HepG2 (cell line): ENCODE results near the gene ELF2. TPM values are rescaled to one million over a fixed set of nuclear protein-coding genes. Genes with fewer than 3 reads are reported as not detected.

ENCODE experiments used
- ATAC-seq: fragments of 200-7000 bp; cut with Tn5 transposase; 3 replicates; pipeline ENCODE4 v1.9.1; 2020; ENCODE audit warnings: mild to moderate bottlenecking, moderate library complexity
- BruUV-seq: library from RNA; stranded (reverse); fragments of 400-500 nt; replicated peaks from 2 replicates; lab custom pipeline; 2021; lab: Mats Ljungman, UMichigan
- CTCF ChIA-PET: fragments of 300-600 bp; formaldehyde crosslinking; extraction: SDS; loops from one replicate; lab custom pipeline; 2021; ENCODE audit warnings: low total read pairs, inconsistent platforms, low intra/inter-chr PET ratio; lab: Yijun Ruan, JAX
- POLR2A ChIA-PET: fragments of 350-600 bp; sonication (Branson Sonifier 250); formaldehyde crosslinking; loops from one replicate; lab custom pipeline; 2020; ENCODE audit warnings: antibody characterized with exemption, inconsistent platforms; lab: Yijun Ruan, JAX
- DNase-seq: peaks from one replicate; pipeline ENCODE4 v3.0.0-alpha.2; 2015; ENCODE audit warnings: low spot score
- FAIRE-seq: peaks from 3 replicates; lab custom pipeline; 2011; peaks lifted over from hg19 to GRCh38; lab: Jason Lieb, UNC
- H2AFZ ChIP-seq: one replicate; pipeline ENCODE4 v1.6.1; 2011; ENCODE audit warnings: low read length, inconsistent platforms
- H3K27ac ChIP-seq: fragments of 300-600 bp; 3 replicates; pipeline ENCODE4 v1.8.0; 2011; ENCODE audit warnings: mixed run types, mild to moderate bottlenecking, mixed read lengths, low read length, inconsistent platforms; ENCODE audit not compliant: insufficient read depth; ENCODE audit errors: extremely low read length
- H3K27me3 ChIP-seq, 2 experiments: fragments of 200-600 bp in 1 of 2; 2 replicates in 1 of 2; 3 replicates in 1 of 2; pipeline versions ENCODE4 v1.6.0 to v1.8.0; 2011; ENCODE audit warnings: low read length in 2 of 2, mild to moderate bottlenecking in 2 of 2, moderate library complexity in 2 of 2, inconsistent platforms in 1 of 2; ENCODE audit not compliant: insufficient read depth in 2 of 2, control insufficient read depth in 1 of 2
- H3K36me3 ChIP-seq, 2 experiments: fragments of 200-600 bp in 1 of 2; replicated peaks in 1 of 2; 2 replicates in 1 of 2; 3 replicates in 1 of 2; pipeline versions ENCODE4 v1.5.1 to v1.8.0; 2011; ENCODE audit warnings: low read length in 2 of 2, inconsistent platforms in 1 of 2; ENCODE audit not compliant: insufficient read depth in 2 of 2, control insufficient read depth in 1 of 2
- H3K4me1 ChIP-seq: 2 replicates; pipeline ENCODE4 v1.5.1; 2012; ENCODE audit warnings: low read length, inconsistent platforms; ENCODE audit not compliant: insufficient read depth
- H3K4me2 ChIP-seq: 2 replicates; pipeline ENCODE4 v1.6.0; 2011; ENCODE audit warnings: low read depth, low read length, inconsistent platforms
- H3K4me3 ChIP-seq, 3 experiments: fragments of 200-600 bp in 1 of 3; sonication (generic), shearing (Covaris generic) in 1 of 3; replicated peaks in 1 of 3; 2 replicates each; pipeline ENCODE4 v1.5.1; 2011 to 2016; ENCODE audit warnings: low read length in 3 of 3, inconsistent platforms in 2 of 3, low read depth in 2 of 3, mild to moderate bottlenecking in 2 of 3, control low read depth in 1 of 3, mixed read lengths in 1 of 3; ENCODE audit not compliant: insufficient read depth in 1 of 3
- H3K79me2 ChIP-seq: one replicate; pipeline ENCODE4 v1.6.1; 2011; ENCODE audit warnings: low read length, inconsistent platforms; ENCODE audit not compliant: insufficient read depth
- H3K9ac ChIP-seq: 2 replicates; pipeline ENCODE4 v1.6.0; 2011; ENCODE audit warnings: mild to moderate bottlenecking, low read depth, low read length, inconsistent platforms; ENCODE audit not compliant: insufficient read depth
- H3K9me3 ChIP-seq: 2 replicates; pipeline ENCODE4 v1.5.1; 2012; ENCODE audit warnings: mild to moderate bottlenecking, low read length
- H4K20me1 ChIP-seq: 2 replicates; pipeline ENCODE4 v1.6.0; 2011; ENCODE audit warnings: inconsistent platforms, mild to moderate bottlenecking, low read length, moderate library complexity; ENCODE audit not compliant: insufficient read depth
- AGO2 ChIP-seq: fragments of 200-400 bp; formaldehyde crosslinking; optimal IDR thresholded peaks from 2 replicates; pipeline ENCODE3; 2017; ENCODE audit warnings: mild to moderate bottlenecking, low read depth, low read length, moderate library complexity
- KLF15 ChIP-seq: sonication (generic); formaldehyde crosslinking; IDR thresholded peaks from 2 replicates; pipeline ENCODE4 v1.8.1; 2023; ENCODE audit warnings: borderline replicate concordance, mild to moderate bottlenecking, inconsistent platforms, missing genetic modification reagents, mixed read lengths
- MIER2 ChIP-seq: IDR thresholded peaks from 2 replicates; pipeline ENCODE4 v1.6.1; 2016; ENCODE audit warnings: missing biosample characterization, missing genetic modification reagents
- MIXL1 ChIP-seq: IDR thresholded peaks from 2 replicates; pipeline ENCODE4 v1.6.1; 2016
- NCOA1 ChIP-seq: sonication (generic); formaldehyde crosslinking; IDR thresholded peaks from 2 replicates; pipeline ENCODE4 v1.9.0; 2021; ENCODE audit warnings: missing genetic modification reagents
- NR2F1 ChIP-seq, 2 experiments: fragments of 450-650 bp in 1 of 2; formaldehyde crosslinking in 1 of 2; IDR thresholded peaks; 2 replicates each; pipeline versions ENCODE4 v1.5.0 to v1.6.1; 2016 to 2020; ENCODE audit warnings: mild to moderate bottlenecking in 1 of 2, missing compliant biosample characterization in 1 of 2, missing genetic modification reagents in 1 of 2, moderate library complexity in 1 of 2
- TMF1 ChIP-seq: sonication (generic); formaldehyde crosslinking; IDR thresholded peaks from 2 replicates; pipeline ENCODE4 v1.8.1; 2022; ENCODE audit warnings: low read depth, missing genetic modification reagents
- ZFY ChIP-seq: sonication (generic); formaldehyde crosslinking; IDR thresholded peaks from 2 replicates; pipeline ENCODE4 v1.4.0; 2020; ENCODE audit warnings: missing genetic modification reagents
- ZKSCAN5 ChIP-seq: sonication (generic); formaldehyde crosslinking; IDR thresholded peaks from 2 replicates; pipeline ENCODE4 v1.5.1; 2020; ENCODE audit warnings: mild to moderate bottlenecking, missing genetic modification reagents
- ZKSCAN8 ChIP-seq: IDR thresholded peaks from 2 replicates; pipeline ENCODE4 v1.6.1; 2016; ENCODE audit warnings: borderline replicate concordance, missing genetic modification reagents, missing compliant biosample characterization
- ZNF234 ChIP-seq: sonication (generic); formaldehyde crosslinking; conservative IDR thresholded peaks from 2 replicates; pipeline ENCODE4 v1.5.1; 2020; ENCODE audit warnings: mild to moderate bottlenecking, missing genetic modification reagents
- ZNF260 ChIP-seq: sonication (generic); formaldehyde crosslinking; IDR thresholded peaks from 2 replicates; pipeline ENCODE4 v1.4.0; 2020; ENCODE audit warnings: missing genetic modification reagents, low read depth, mild to moderate bottlenecking, borderline replicate concordance
- ZNF263 ChIP-seq: sonication (generic); formaldehyde crosslinking; IDR thresholded peaks from 2 replicates; pipeline ENCODE4 v1.4.0; 2020; ENCODE audit warnings: missing genetic modification reagents
- ZNF383 ChIP-seq: sonication (generic); formaldehyde crosslinking; IDR thresholded peaks from 2 replicates; pipeline ENCODE4 v1.4.0; 2020; ENCODE audit warnings: missing genetic modification reagents, mild to moderate bottlenecking, borderline replicate concordance
- WGBS: methylation state at CpG from one replicate; pipeline ENCODE4 v1.1.6; 2017; ENCODE audit warnings: low lambda C conversion rate; 5-methylcytosine and 5-hydroxymethylcytosine counted together
- in situ Hi-C: cut with HindIII; loops from 2 replicates; pipeline ENCODE4 v1.10.0; 2017; ENCODE audit warnings: low pct_unique_long_range_greater_than_20kb; ENCODE audit not compliant: extremely low pct_ligation_motif_present
- intact Hi-C: fragments of 100-400 bp; cut with micrococcal nuclease; formaldehyde crosslinking; loops from one replicate; pipeline ENCODE4 v1.10.0; 2022; ENCODE audit not compliant: unreplicated experiment
- polyA plus RNA-seq, 8 experiments: library from polyadenylated mRNA; depleted of rRNA in 3 of 8; stranded (reverse) in 7 of 8; unstranded in 1 of 8; fragments of >200 nt; fragmentation: Illumina TruSeq in 4 of 8; extraction: Trizol in 4 of 8; gene quantifications; 2 replicates each; pipeline versions ENCODE4 v1.2.1 to v1.2.3, GENCODE V29; 2011 to 2016; ENCODE audit warnings: low read depth in 4 of 8, missing spikeins in 1 of 8, mixed read lengths in 1 of 8; ENCODE audit not compliant: insufficient read depth in 1 of 8
- total RNA-seq, 5 experiments: library from RNA; depleted of rRNA; stranded (reverse); fragments of >200 nt; fragmentation: Illumina TruSeq; extraction: Trizol; gene quantifications; 2 replicates each; pipeline ENCODE4 v1.2.3, GENCODE V29; 2016; ENCODE audit warnings: low read depth in 1 of 5
- TF ChIP-seq, protein P1 (sequence below): sonication (generic); formaldehyde crosslinking; IDR thresholded peaks from 2 replicates; pipeline ENCODE4 v1.4.0; 2020; ENCODE audit warnings: missing genetic modification reagents, mild to moderate bottlenecking, borderline replicate concordance
- TF ChIP-seq, protein P2 (sequence below): sonication (generic); formaldehyde crosslinking; IDR thresholded peaks from 2 replicates; pipeline ENCODE4 v1.8.1; 2022; ENCODE audit warnings: mild to moderate bottlenecking, missing genetic modification reagents
- TF ChIP-seq, protein P3 (sequence below): IDR thresholded peaks from 2 replicates; pipeline ENCODE4 v1.6.1; 2016; ENCODE audit warnings: mild to moderate bottlenecking

The ELF2 gene
- total and polyA plus RNA-seq, 2 of the 13 experiments (the other 11 are each of a cell fraction or from before 2014, with no cell fraction given) = 28.6 to 35.4 TPM

DNA sequence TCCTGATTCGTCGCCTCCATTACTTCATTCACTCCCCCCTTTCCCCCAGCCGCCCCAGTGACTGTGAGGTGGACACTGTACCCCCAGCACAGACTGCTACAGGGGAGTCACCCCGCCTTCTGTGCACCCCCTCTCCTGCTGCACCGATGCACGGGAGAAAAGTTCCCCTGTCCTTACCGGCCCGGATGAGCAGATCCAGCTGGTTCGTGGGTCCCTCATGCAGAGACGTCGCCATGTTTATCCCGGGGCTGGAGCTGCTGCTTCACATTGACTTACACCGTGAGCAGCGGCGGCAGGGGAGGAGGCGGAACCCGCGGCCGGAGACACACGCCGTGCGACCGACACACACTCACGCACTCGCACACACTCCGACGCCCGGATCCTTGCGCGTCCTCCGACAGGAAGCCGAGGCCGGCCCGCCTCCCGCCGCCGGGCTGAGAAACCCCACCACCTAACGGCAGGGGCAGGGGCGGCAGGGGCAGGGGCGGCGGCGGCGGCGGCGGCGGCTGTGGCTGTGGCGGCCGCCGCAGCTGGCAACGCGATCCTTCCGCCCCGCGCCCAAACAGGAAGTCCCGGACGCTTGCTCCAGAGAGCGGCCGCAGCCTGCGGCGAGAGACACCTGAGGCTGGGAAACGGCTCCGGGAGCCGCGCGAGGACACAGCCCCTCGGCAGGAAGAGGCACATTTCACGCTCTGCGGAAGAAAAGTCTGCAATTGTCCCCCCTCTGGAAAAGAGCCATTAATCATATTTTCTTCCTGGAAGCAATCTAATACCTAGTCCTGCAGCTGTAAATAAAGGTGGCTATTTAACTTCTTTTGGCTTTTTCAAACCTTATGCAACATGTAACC is 92.8 kb downstream of the ELF2 start:
- Histone ChIP-seq H3K9ac (peak overlapping the region; percentile 87), H3K27ac (peak overlapping the region; percentile 94), H3K4me3 (peak overlapping the region; percentile 69 to 95 (median 71)), H3K4me1 (peaks cover 34% of the 10 kb centered on the region), H3K27me3 (no peaks in the 10 kb centered on the region; a peak in 1 of 5 replicates), H3K9me3 (no peaks in the 10 kb centered on the region), H2AFZ (peak overlapping the region; percentile 95), H3K36me3 (no peaks in the 10 kb centered on the region), H3K4me2 (peak overlapping the region; percentile 95), H3K79me2 (peaks cover 39% of the 10 kb centered on the region), H4K20me1 (peaks cover 21% of the 10 kb centered on the region)
- ATAC-seq = peak; percentile 79
- intact Hi-C loops = loop anchor here (5.0 kb wide), 4 partner anchors 52 to 528 kb away; partner anchors contain the start of genes ELF2, NAA15 and NDUFC1
- in situ Hi-C loops = loop anchor here (5.0 to 10.0 kb wide), 2 partner anchors 52 to 221 kb away; partner anchors contain the start of genes NAA15 and NDUFC1
- FAIRE-seq = no peak
- WGBS = 0% methylated on average over 6 of the region's 68 CpGs
- BruUV-seq = no TSS peak
- ChIA-PET POLR2A (interaction anchor here (1.1 to 1.9 kb wide), 4 partner anchors 69 to 217 kb away, joined by 4 to 9 read pairs (median 6); partner anchors contain the start of genes ELF2, NAA15 and NOCT), CTCF (no interaction called here)
- DNase-seq = peak; percentile 89
- no peak for TF ChIP-seq ZKSCAN8 (CRISPR knock-in tag)
- TF ChIP-seq, protein P1, sequence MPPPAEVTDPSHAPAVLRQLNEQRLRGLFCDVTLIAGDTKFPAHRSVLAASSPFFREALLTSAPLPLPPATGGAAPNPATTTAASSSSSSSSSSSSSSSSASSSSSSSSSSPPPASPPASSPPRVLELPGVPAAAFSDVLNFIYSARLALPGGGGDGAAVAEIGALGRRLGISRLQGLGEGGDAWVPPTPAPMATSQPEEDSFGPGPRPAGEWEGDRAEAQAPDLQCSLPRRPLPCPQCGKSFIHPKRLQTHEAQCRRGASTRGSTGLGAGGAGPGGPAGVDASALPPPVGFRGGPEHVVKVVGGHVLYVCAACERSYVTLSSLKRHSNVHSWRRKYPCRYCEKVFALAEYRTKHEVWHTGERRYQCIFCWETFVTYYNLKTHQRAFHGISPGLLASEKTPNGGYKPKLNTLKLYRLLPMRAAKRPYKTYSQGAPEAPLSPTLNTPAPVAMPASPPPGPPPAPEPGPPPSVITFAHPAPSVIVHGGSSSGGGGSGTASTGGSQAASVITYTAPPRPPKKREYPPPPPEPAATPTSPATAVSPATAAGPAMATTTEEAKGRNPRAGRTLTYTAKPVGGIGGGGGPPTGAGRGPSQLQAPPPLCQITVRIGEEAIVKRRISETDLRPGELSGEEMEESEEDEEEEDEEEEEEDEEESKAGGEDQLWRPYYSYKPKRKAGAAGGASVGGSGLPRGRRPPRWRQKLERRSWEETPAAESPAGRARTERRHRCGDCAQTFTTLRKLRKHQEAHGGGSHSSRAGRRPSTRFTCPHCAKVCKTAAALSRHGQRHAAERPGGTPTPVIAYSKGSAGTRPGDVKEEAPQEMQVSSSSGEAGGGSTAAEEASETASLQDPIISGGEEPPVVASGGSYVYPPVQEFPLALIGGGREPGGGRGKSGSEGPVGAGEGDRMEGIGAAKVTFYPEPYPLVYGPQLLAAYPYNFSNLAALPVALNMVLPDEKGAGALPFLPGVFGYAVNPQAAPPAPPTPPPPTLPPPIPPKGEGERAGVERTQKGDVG (CRISPR knock-in tag) = no peak
- no peak for TF ChIP-seq KLF15 (CRISPR knock-in tag)
- peak; percentile 72 for TF ChIP-seq AGO2
- TF ChIP-seq, protein P2, sequence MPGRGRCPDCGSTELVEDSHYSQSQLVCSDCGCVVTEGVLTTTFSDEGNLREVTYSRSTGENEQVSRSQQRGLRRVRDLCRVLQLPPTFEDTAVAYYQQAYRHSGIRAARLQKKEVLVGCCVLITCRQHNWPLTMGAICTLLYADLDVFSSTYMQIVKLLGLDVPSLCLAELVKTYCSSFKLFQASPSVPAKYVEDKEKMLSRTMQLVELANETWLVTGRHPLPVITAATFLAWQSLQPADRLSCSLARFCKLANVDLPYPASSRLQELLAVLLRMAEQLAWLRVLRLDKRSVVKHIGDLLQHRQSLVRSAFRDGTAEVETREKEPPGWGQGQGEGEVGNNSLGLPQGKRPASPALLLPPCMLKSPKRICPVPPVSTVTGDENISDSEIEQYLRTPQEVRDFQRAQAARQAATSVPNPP (CRISPR knock-in tag) = no peak
- TF ChIP-seq ZNF260 (CRISPR knock-in tag) = no peak; the same call in 1 of the 2 replicates
- peak; percentile 94 for TF ChIP-seq ZKSCAN5 (CRISPR knock-in tag)
- TF ChIP-seq MIER2 (CRISPR knock-in tag) = no peak; the same call in 1 of the 2 replicates
- TF ChIP-seq NCOA1 (CRISPR knock-in tag) = 0 out of 2 replicates have a peak, but pooled peaks have one; percentile 64
- no peak for TF ChIP-seq MIXL1
- TF ChIP-seq ZNF383 (CRISPR knock-in tag) = no peak
- TF ChIP-seq ZNF263 (CRISPR knock-in tag) = 0 out of 2 replicates have a peak, but pooled peaks have one; percentile 4
- TF ChIP-seq ZNF234 (CRISPR knock-in tag) = no peak
- TF ChIP-seq NR2F1 (CRISPR knock-in tag; IDR thresholded peaks at IDR 0.05) = no peak
- TF ChIP-seq, protein P3, sequence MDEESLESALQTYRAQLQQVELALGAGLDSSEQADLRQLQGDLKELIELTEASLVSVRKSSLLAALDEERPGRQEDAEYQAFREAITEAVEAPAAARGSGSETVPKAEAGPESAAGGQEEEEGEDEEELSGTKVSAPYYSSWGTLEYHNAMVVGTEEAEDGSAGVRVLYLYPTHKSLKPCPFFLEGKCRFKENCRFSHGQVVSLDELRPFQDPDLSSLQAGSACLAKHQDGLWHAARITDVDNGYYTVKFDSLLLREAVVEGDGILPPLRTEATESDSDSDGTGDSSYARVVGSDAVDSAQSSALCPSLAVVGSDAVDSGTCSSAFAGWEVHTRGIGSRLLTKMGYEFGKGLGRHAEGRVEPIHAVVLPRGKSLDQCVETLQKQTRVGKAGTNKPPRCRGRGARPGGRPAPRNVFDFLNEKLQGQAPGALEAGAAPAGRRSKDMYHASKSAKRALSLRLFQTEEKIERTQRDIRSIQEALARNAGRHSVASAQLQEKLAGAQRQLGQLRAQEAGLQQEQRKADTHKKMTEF (CRISPR knock-in tag) = 0 out of 2 replicates have a peak, but pooled peaks have one; percentile 26
- no peak for TF ChIP-seq TMF1 (CRISPR knock-in tag)
- TF ChIP-seq ZFY (CRISPR knock-in tag) = peak; percentile 45; the same call in 1 of the 2 replicates
